Thoracic aorta (tissue), 2 donors: Measurements from ENCODE around the gene CST8. TPM values are rescaled to one million over a fixed set of nuclear protein-coding genes. Genes with fewer than 3 reads are reported as not detected.

ENCODE experiments used
- ATAC-seq: fragments of 150-250 bp; one replicate; pipeline ENCODE4 v1.8.0; 2017; ENCODE audit warnings: low read depth; ENCODE audit not compliant: insufficient number of reproducible peaks, low FRiP score
- DNase-seq: peaks from one replicate; pipeline ENCODE4 v3.0.0-alpha.2; 2020; ENCODE audit warnings: low spot score
- H3K27ac ChIP-seq, 2 donors: fragments of 200-600 bp; sonication (generic); 1 replicate in 1 of 2; 2 replicates in 1 of 2; pipeline ENCODE4 v1.5.1; 2016; ENCODE audit warnings: mild to moderate bottlenecking in 2 of 2, moderate library complexity in 2 of 2
- H3K27me3 ChIP-seq: fragments of 200-600 bp; sonication (generic); replicated peaks from 2 replicates; pipeline ENCODE4 v1.6.0; 2016; ENCODE audit warnings: mild to moderate bottlenecking; ENCODE audit not compliant: insufficient read depth
- H3K36me3 ChIP-seq: fragments of 200-600 bp; sonication (generic); one replicate; pipeline ENCODE4 v1.5.1; 2016
- H3K4me1 ChIP-seq, 2 donors: fragments of 200-600 bp; sonication (generic); 1 replicate in 1 of 2; 2 replicates in 1 of 2; pipeline versions ENCODE4 v1.5.1 to v1.6.0; 2016; ENCODE audit warnings: low read depth in 2 of 2, mild to moderate bottlenecking in 1 of 2; ENCODE audit not compliant: control insufficient read depth in 1 of 2
- H3K4me3 ChIP-seq: fragments of 200-600 bp; sonication (generic); 2 replicates; pipeline ENCODE4 v1.5.1; 2016; ENCODE audit warnings: mild to moderate bottlenecking
- H3K9me3 ChIP-seq: fragments of 200-600 bp; sonication (generic); 2 replicates; pipeline ENCODE4 v1.5.1; 2016
- CTCF ChIP-seq: fragments of 200-600 bp; sonication (generic); IDR thresholded peaks from one replicate; pipeline ENCODE4 v1.5.1; 2019; ENCODE audit warnings: antibody characterized with exemption
- total RNA-seq, 2 donors: library from RNA; depleted of rRNA; stranded (reverse); fragments of >200 nt; gene quantifications; one replicate each; pipeline versions ENCODE4 v1.1.0 to v1.2.3, GENCODE V29; 2016

The CST8 gene
- total RNA-seq, 2 donors from 2014 or later = not detected

- no peaks in the 10 kb centered on the region for H3K27me3 ChIP-seq
- DNase-seq (no peak), ATAC-seq (no peak)
- TF ChIP-seq CTCF = no peak
- H3K36me3 ChIP-seq = no peaks in the 10 kb centered on the region
- H3K9me3 ChIP-seq = no peaks in the 10 kb centered on the region
- no peak overlapping the region for H3K4me3 ChIP-seq
- H3K4me1 ChIP-seq = no peaks in the 10 kb centered on the region
- no peak overlapping the region for H3K27ac ChIP-seq
These were observed 53.2 kb downstream of the CST8 start for GRCh38 chr20:23544133-23544532.

Other genes with a start within 250 kb of the CST8 start
- gene NXT1, start 140.3 kb upstream of the CST8 start, total RNA-seq = 10 to 100 TPM; 21.8 to 79.6 TPM
- gene GZF1, start 128.9 kb upstream of the CST8 start, total RNA-seq = 10 to 100 TPM; 14.5 to 18.9 TPM
- 10 to 100 TPM; 10.2 to 17.1 TPM for gene NAPB, start 69.6 kb upstream of the CST8 start, total RNA-seq
- not detected for gene CSTL1, start 51.4 kb upstream of the CST8 start, total RNA-seq
- not detected for gene CST11, start 38.2 kb upstream of the CST8 start, total RNA-seq
- gene CST9L, start 77.4 kb downstream of the CST8 start, total RNA-seq = not detected
- gene CST9, start 114.8 kb downstream of the CST8 start, total RNA-seq = not detected
- 1,000 to 10,000 TPM; 1,107 to 2,392 TPM for gene CST3, start 146.8 kb downstream of the CST8 start, total RNA-seq
- not detected for gene CST4, start 197.9 kb downstream of the CST8 start, total RNA-seq